ENCODE data around the gene NR1H2. TPM values are rescaled to one million over a fixed set of nuclear protein-coding genes. Genes with fewer than 3 reads are reported as not detected.
A peak's percentile ranks its signal among the peaks of the same experiment; 100 is the strongest.

Gene NR1H2
- total RNA-seq, 2 experiments from 2014 or later: 49.6 TPM

- H3K27ac Mint-ChIP-seq: peak overlapping the region; percentile 94
- H3K4me1 Mint-ChIP-seq: peaks cover 62% of the 10 kb centered on the region
- DNase-seq: no peak
- H3K4me3 Mint-ChIP-seq: peak overlapping the region; percentile 82
- H3K9me3 Mint-ChIP-seq: peaks cover 14% of the 10 kb centered on the region
- H3K36me3 Mint-ChIP-seq: peaks cover 46% of the 10 kb centered on the region
- no peaks in the 10 kb centered on the region for H3K27me3 Mint-ChIP-seq
Observed at GRCh38 chr19:50359328-50359818, 16.9 kb upstream of the NR1H2 start.

DNA sequence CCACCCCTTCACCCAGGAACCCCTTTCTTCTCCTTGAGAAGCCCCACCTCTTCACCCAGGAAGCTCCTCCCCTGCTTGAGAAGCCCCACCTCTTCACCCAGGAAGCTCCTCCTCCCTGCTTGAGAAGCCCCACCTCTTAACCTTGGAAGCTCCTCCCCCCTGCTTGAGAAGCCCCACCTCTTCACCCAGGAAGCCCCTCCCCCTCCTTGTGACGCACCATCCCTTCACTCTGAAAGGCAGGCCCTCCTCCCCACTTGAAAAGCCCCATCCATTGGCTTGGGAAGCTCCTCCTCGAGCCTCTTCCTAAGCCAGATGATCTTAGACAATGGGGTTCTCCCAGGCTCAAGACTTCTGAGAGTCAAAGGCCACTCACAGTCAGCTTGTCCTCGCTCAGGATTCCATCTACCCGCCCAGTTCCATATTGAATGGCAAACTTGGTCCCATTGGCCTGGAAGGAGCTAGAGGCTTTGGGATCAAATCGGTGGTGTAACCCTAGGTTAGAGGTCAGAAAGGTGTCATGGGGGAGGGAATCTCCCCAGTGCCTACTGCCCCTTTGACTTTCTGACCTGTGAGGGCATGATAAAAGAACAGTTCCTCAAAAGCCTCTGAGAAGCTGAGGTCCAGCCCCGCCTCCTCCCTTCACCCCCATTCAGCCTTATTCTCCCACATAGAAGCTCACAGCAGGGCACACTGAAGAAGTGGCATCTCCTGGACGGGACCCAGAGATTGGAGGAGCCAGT, 14.8 kb upstream of the NR1H2 start:
- H3K4me3 Mint-ChIP-seq: no peak overlapping the region
- peaks cover 78% of the 10 kb centered on the region for H3K4me1 Mint-ChIP-seq
- peaks cover 14% of the 10 kb centered on the region for H3K9me3 Mint-ChIP-seq
- DNase-seq: no peak
- peaks cover 48% of the 10 kb centered on the region for H3K36me3 Mint-ChIP-seq
- H3K27ac Mint-ChIP-seq: peak overlapping the region; percentile 93
- H3K27me3 Mint-ChIP-seq: no peaks in the 10 kb centered on the region

DNA sequence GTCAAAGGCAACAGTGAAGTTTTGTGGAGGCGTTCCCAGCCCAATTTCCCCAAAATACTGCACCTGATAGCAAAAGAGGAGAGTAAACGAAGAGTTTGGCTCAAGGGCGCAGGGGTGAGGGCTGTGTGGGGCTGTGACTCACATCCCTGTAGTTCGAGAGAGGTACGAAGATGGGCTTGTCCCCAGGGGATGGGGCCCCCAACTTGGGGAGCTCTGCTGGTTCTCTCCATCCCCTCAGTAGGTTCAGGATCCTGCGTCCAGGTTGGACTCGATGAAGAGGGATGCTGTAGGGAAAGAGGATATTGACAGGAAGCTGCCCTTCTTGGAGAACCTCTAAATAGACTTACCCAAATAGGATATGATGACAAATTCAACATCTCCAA, 14.2 kb upstream of the NR1H2 start:
- Mint-ChIP-seq H3K4me3 (no peak overlapping the region), H3K4me1 (peaks cover 76% of the 10 kb centered on the region), H3K27ac (peak overlapping the region; percentile 93), H3K27me3 (no peaks in the 10 kb centered on the region), H3K9me3 (peaks cover 14% of the 10 kb centered on the region), H3K36me3 (peaks cover 48% of the 10 kb centered on the region)
- no peak for DNase-seq

- H3K4me1 Mint-ChIP-seq: peaks cover 70% of the 10 kb centered on the region
- H3K36me3 Mint-ChIP-seq: peaks cover 48% of the 10 kb centered on the region
- no peaks in the 10 kb centered on the region for H3K27me3 Mint-ChIP-seq
- peak overlapping the region; percentile 60 for H3K4me3 Mint-ChIP-seq
- H3K27ac Mint-ChIP-seq: peak overlapping the region; percentile 93
- peaks cover 14% of the 10 kb centered on the region for H3K9me3 Mint-ChIP-seq
- peak; percentile 42 for DNase-seq
Observed at GRCh38 chr19:50362656-50363424, 13.4 kb upstream of the NR1H2 start.

GRCh38 chr19:50365434-50366306, 10.6 kb upstream of the NR1H2 start, which contains the start of gene NAPSA:
NAPSA (minus strand) TSS chr19:50365639; CDS start chr19:50365621, 18 bp downstream.
- Mint-ChIP-seq H3K27me3 (no peaks in the 10 kb centered on the region), H3K4me3 (peak within 1 kb of the TSS; percentile 73), H3K27ac (peak within 1 kb of the TSS; percentile 91), H3K4me1 (peaks cover 56% of the 10 kb centered on the region), H3K36me3 (peaks cover 23% of the 10 kb centered on the region), H3K9me3 (peaks cover 4% of the 10 kb centered on the region)
- DNase-seq: no peak

- H3K27me3 Mint-ChIP-seq: no peaks in the 10 kb centered on the region
- peak; percentile 77 for DNase-seq
- H3K4me3 Mint-ChIP-seq: peak overlapping the region; percentile 88
- peak overlapping the region; percentile 93 for H3K27ac Mint-ChIP-seq
- peaks cover 2% of the 10 kb centered on the region for H3K36me3 Mint-ChIP-seq
- H3K9me3 Mint-ChIP-seq: no peaks in the 10 kb centered on the region
- peaks cover 30% of the 10 kb centered on the region for H3K4me1 Mint-ChIP-seq
Observed at GRCh38 chr19:50368649-50369570, 7.3 kb upstream of the NR1H2 start.

GRCh38 chr19:50371914-50372475, 4.3 kb upstream of the NR1H2 start:
- no peak for DNase-seq
- H3K9me3 Mint-ChIP-seq: no peaks in the 10 kb centered on the region
- peaks cover 21% of the 10 kb centered on the region for H3K4me1 Mint-ChIP-seq
- no peak overlapping the region for H3K27ac Mint-ChIP-seq
- H3K27me3 Mint-ChIP-seq: no peaks in the 10 kb centered on the region
- H3K4me3 Mint-ChIP-seq: no peak overlapping the region
- peaks cover 2% of the 10 kb centered on the region for H3K36me3 Mint-ChIP-seq

DNA sequence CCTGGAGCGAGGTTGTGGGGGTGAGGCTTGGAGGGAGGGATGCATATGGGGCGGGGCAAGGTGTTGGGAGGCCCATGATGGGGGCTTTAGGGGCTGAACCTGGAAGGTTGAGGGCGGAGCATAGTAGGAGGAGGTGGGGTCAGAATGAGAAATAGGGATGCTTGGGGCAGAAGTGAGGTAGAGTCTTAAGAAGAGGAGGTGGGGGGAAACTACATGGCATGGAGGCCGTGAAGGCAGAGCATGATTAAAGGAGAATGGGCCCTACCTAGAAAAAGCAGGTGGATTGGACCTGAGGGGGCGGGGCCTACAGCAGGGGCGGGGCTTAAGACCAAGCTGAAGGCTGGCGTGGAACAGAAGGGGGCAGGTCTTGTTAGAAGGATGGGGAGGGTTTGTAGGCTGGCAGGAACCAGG, 799 bp downstream of the NR1H2 start:
- Mint-ChIP-seq H3K4me3 (peak overlapping the region; percentile 97), H3K36me3 (peaks cover 9% of the 10 kb centered on the region), H3K9me3 (no peaks in the 10 kb centered on the region), H3K27ac (peak overlapping the region; percentile 99), H3K27me3 (no peaks in the 10 kb centered on the region), H3K4me1 (peaks cover 19% of the 10 kb centered on the region)
- peak; percentile 49 for DNase-seq

GRCh38 chr19:50377517-50377916, 1.3 kb downstream of the NR1H2 start:
- H3K4me1 Mint-ChIP-seq: peaks cover 18% of the 10 kb centered on the region
- DNase-seq: no peak
- H3K4me3 Mint-ChIP-seq: no peak overlapping the region
- H3K9me3 Mint-ChIP-seq: no peaks in the 10 kb centered on the region
- peak overlapping the region; percentile 99 for H3K27ac Mint-ChIP-seq
- H3K36me3 Mint-ChIP-seq: peaks cover 9% of the 10 kb centered on the region
- H3K27me3 Mint-ChIP-seq: no peaks in the 10 kb centered on the region

- Mint-ChIP-seq H3K27ac (no peak overlapping the region), H3K4me3 (no peak overlapping the region), H3K36me3 (peaks cover 9% of the 10 kb centered on the region), H3K9me3 (no peaks in the 10 kb centered on the region), H3K27me3 (no peaks in the 10 kb centered on the region), H3K4me1 (peaks cover 19% of the 10 kb centered on the region)
- no peak for DNase-seq
Observed at GRCh38 chr19:50378169-50378862, 2.1 kb downstream of the NR1H2 start.

DNA sequence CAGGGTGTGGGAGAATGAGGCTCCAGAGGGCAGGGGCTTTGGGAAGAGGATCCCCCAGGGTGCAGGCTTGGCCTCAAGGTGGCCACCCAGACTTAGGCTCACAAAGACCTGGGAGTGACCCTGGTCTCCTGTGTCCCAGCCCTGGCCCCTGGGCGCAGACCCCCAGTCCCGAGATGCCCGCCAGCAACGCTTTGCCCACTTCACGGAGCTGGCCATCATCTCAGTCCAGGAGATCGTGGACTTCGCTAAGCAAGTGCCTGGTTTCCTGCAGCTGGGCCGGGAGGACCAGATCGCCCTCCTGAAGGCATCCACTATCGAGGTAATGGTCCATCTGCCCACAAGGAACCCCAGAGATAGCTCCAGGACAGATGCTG, 2.6 kb downstream of the NR1H2 start:
- Mint-ChIP-seq H3K27me3 (peaks cover under 1% of the 10 kb centered on the region), H3K27ac (no peak overlapping the region), H3K9me3 (no peaks in the 10 kb centered on the region), H3K4me3 (no peak overlapping the region), H3K4me1 (peaks cover 24% of the 10 kb centered on the region), H3K36me3 (peaks cover 11% of the 10 kb centered on the region)
- DNase-seq: no peak

DNA sequence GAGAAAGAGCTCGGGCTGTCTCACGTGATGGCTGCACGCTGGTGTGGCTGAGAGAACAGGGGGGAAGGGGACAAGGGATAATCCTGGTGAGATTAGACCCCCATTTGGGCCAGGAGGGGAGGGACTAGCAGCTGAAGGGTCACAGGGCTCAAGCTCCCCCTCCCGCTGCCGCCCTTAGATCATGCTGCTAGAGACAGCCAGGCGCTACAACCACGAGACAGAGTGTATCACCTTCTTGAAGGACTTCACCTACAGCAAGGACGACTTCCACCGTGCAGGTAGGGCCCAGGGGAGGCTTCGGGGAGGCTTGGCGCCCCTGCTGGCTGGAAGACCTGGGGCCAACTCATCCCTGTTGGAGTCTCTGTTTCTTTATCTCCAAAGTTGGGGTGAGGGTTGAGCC, 3.3 kb downstream of the NR1H2 start:
- no peak overlapping the region for H3K4me3 Mint-ChIP-seq
- DNase-seq: no peak
- no peak overlapping the region for H3K27ac Mint-ChIP-seq
- H3K9me3 Mint-ChIP-seq: no peaks in the 10 kb centered on the region
- peaks cover 14% of the 10 kb centered on the region for H3K36me3 Mint-ChIP-seq
- peaks cover 25% of the 10 kb centered on the region for H3K4me1 Mint-ChIP-seq
- peaks cover 6% of the 10 kb centered on the region for H3K27me3 Mint-ChIP-seq

GRCh38 chr19:50380137-50380536, 3.9 kb downstream of the NR1H2 start:
- peaks cover 6% of the 10 kb centered on the region for H3K27me3 Mint-ChIP-seq
- H3K36me3 Mint-ChIP-seq: peaks cover 20% of the 10 kb centered on the region
- no peak overlapping the region for H3K27ac Mint-ChIP-seq
- DNase-seq: no peak
- peaks cover 29% of the 10 kb centered on the region for H3K4me1 Mint-ChIP-seq
- H3K4me3 Mint-ChIP-seq: no peak overlapping the region
- H3K9me3 Mint-ChIP-seq: no peaks in the 10 kb centered on the region

All from activated naive CD8-positive, alpha-beta T cell treated with anti-CD3 and anti-CD28 coated beads for 36 hours (primary cell).